ENCODE measurements around the gene PPP1R16B.
A peak's percentile ranks its signal among the peaks of the same experiment; 100 is the strongest.

PPP1R16B gene

GRCh38 chr20:38880952-38881735 is 75.6 kb downstream of the PPP1R16B start:
- DNase-seq, result no peak

DNA sequence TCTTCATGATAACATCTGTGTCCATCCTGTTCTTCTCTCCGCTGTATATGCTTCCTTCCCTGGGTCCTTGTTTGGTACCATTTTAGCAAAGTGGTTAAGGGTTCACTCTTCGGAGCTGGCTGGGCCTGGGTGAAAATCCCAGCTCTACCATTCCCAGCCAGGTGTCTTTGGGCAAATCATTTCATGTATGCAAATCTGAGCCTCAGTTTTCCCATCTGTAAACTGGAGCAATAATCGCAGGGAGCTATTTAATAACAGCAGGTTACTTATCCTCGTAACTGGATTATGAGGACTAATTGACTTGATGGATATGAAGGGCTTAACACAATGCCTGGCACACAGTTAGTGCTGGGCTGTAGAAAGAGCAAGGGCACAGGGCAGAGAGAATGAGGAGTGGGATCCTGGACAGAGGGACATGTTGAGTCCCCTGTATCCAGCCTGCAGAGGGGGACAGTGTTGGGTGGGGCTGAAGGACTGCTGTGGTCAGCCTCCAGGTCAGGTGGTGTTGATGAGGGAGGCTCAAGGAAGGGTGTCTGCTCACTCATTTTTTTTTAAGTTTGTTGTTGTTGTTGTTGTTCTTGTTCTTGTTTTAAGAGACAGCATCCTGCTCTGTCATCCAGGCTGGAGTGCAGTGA is 76.4 kb downstream of the PPP1R16B start:
- DNase-seq, result no peak

DNA sequence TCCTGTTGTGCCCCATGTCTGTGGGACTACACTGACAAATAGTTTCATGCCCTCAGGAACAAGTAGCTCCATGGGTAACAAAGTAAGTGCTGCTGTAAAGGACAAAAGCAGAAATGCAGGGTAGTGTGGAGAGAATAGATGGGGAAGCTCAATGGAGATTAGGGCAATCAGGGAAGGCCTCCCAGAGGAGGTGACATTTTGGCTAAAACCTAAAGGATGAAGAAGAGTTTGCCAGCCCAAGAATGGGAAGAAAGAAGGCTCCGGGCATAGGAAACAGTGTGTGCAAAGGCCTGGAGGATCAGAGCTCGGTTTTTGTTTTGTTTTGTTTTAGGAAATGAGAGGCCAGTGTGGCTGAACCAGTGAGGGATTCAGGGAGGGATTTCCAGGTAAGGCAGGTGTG is 77.1 kb downstream of the PPP1R16B start:
- no peak for DNase-seq

DNA sequence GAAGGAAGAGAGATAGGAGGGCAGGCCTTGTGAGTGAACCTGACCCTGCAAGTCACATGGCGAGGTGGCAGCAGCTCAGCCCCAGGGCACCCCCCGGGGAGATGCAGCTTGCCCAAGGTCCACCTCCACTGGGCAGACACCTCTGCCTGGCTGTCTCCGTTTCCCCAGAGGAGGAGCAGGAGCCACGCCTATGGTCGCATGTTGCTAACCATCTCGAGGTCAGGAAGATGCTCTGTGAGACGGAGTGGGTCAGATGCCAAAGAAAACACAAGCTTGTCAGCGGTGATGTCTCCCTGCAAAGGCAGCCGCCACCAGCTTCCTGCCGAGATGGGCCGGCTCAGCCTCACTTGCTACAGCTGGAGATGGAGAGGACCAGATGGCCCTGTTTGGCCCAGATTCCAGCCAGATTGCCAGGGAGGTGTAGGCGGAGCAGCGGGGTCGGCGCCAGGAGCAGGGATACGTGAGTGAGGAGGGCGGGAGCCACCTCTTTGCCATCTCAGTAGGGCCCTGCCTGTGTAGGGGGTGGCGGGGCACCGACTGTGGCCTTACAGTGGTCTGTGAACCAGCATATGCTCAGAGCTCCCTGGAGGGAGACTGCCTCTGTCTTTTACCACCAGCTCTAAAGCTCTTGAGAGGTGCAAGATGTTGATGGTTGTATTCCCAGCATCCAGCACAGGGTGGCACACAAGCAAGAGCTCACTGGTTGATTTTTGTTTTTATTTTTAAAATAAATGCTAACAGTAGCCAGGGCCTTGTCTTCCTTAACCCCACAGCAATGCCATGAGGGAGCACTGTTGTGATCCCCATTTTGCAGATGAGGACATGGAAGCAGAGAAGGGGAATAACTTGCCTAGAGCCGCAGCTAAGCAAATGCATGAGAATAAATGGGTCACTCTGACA is 77.8 kb downstream of the PPP1R16B start:
- DNase-seq, result no peak

DNA sequence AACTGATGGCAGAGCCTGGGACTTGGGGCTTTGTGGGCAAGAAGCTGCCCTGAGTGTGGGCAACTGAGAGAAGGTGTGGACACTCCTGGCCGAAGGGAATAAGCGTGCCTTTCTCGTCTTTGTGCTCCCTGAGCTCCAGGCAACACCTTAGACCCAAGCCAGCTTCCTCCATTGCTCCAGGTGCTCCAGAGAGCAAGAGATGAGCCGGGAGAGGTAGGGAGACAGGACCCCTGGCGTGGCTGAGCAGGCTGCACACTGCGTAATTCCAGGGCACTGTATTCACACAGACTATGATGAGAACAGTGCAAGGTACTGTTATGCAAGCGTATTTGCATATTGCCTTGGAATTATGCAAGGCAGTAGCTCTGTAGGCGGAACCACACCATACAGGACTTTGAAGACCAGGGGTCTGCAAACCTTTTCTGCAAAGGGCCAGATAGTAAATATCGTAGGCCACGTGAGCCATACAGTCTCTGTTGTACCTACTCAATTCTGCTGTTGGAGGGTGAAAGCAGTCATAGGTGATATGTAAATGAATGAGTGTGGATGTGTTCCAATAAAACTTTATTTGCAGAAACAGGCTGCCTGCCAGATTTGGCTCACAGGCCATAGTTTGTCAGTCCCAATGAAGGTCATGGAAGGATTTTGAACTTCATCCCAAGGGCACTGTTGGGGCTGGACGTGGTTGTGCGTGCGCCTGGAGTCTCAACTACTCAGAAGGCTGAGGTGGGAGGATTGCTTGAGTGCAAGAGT is 78.7 kb downstream of the PPP1R16B start:
- DNase-seq, result peak; percentile 62 to 71

DNA sequence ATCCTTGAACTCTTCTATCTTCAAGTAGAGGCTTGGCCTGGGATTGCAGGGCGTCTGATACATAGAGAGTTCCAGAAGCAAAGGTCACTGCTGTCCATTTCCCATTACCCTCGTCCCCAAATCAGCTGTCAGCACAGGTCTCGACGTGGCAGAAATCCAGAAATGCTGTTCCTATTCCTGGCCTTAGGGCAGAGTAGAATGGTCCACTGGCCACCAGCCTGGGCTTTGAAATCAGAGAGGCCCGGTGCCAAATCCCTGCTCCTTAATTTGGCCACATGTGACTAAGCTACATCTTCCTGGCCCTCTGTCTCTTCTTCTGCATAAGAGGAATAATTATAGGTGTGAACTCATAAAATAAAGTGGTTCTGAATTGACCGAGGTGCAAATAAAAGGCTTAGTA is 79.9 kb downstream of the PPP1R16B start:
- no peak for DNase-seq

DNA sequence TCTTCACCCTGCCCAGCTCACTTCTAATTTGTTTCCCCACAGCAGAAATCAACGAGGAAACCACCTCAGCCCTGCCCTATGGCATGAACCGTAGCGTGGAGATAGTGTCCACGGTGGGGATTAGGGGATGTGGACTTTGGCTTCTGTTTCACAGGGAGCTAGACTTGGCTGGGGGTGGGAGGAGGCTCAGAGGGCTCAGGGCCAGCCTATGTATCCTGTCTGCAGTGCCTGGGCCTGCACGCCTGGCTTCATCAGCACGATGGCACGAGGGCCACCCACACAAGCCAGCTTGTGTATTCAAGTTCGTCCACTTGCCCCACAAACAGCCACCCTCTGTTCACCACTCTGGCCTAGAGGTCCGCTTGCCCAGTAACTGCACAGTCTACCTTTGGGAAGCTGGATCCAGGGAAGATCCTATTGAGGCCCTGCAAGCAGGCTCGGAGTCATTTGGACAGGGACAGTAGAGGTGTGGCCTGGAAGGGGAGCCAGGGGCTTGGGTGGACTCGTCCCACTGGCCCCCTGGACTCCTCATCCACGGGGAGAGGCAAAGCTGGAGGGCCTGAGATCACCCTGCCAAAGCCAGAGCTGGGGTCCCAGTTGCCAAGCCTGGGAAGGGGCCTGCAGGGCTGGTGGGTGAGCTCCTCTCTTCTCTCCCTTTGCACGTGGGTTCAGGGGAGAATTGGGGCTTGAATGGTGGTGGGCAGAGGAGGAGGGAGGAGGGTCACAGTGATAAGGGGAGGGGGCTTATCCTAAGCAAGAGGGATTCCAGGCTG is 82.7 kb downstream of the PPP1R16B start:
- DNase-seq, result no peak

- DNase-seq, result no peak
Measured at GRCh38 chr20:38889050-38889449, 83.6 kb downstream of the PPP1R16B start.

DNA sequence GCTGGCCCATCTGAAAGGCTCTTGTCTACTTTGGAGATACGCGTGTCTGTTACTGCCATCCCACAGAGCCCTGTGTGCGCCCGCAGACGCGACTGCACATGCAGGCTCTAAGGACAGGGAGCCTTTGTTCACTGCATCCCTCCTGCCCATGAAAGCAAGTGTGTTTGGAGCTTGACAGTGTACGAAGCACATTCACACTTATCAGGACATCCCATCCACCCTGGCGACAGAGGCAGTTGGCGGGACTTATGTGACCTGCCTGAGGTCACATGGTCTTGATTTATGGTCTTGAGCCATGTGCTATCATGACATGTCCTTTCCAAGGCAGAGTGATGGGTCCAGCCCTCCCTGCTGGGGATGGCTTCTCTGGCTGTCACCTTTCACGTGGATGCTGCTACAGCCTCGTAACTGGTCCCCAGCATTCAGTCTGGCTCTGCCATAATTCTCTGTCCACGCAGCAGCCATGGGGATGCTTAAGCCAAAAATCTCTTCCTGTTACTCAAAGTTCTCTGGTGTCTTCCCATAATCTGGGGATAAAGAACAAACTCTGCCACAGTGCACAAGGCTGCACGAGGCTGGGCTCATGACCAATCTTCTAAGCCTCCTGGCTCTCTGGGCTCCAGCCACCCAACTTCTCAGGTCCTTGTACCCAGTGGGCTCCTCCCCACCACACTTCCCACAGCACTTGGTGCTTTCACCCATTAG is 84.4 kb downstream of the PPP1R16B start:
- DNase-seq, result no peak

DNA sequence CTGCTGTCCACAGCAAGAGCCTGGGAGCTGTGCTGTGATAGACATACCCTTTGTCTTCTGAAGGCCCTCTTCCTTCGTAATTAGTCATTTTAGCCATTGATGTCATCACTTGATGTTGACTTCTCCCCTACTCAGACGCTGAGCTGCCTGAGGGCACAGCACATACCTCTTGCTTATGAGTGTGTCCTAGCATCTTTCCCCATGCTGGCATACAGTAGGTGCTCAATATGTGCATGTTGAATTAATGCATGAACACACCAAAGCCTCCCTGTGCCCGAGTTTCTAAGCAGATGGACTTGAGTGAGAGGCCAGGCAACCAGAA is 85.0 kb downstream of the PPP1R16B start:
- DNase-seq, result no peak

DNA sequence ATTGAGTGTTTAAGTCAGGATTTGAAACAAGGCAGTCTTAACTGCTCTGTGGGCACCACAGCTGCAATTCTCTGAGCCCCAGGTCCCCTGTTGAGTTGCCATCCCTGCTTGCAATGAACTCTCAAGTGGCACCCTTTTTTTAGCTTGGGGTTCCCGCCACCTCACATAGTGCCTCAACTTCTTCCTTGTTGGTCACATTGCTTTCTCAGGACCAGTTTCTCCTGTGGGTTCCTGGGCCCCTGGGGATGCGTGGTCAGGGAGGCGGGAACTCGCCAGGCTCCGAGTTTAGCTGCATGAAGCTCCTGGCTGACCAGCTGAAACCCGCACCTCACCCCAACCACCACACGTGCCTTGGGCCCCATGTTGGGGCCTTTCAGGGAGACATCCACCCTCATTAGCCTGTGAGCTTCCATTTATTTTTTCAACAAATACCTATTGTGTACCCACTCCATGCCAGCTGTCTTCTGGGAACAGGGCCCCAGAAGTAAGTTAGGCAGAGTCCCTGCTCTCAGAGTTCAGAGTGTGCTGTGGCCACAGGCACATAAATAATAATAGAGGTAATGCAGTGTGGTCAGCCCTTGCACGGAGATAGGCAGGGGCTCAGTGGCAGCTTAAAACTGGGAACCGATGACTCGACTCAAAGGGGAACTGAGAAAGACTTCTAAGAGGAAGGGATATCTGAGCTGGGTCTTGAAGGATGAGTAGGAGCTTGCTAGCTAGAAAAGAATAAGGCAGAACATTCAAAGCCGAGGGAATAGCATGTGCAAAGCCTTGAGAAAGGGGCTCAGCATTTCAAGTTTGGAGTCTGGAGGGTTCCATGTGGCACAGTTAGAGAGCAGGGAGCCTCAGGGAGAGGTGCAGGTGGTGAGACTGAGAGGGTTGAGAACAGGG is 86.8 kb downstream of the PPP1R16B start:
- DNase-seq, result peak in 1 of 2 donors; percentile 15

- no peak for DNase-seq
Measured at GRCh38 chr20:38893056-38893564, 87.6 kb downstream of the PPP1R16B start.

DNA sequence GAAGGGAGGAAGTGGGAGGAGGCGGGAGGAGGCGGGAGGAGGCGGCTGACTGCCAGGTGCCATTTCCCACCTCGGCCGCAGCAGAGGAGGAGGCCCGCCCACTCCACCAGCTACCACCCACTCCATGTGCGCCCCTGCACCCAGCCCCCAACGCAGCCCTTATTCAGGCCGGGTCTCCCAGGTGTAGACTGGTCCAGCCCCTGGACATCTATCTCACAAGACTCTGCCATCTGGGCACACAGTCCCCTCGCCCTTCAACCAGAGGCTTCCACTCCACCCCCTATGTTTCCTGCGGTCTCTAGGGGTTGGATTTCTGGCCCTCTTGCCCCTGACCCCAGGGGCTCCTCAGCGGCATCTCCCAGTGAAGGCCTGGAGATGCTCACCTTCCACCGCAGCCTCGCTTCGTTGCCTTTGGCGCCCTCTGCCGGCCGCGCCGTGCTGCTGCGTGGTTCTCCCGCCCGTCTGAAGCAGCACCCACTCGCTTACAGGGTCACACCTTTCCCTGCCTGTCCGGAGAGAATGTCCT is 88.1 kb downstream of the PPP1R16B start:
- peak; percentile 41 to 53 for DNase-seq

DNA sequence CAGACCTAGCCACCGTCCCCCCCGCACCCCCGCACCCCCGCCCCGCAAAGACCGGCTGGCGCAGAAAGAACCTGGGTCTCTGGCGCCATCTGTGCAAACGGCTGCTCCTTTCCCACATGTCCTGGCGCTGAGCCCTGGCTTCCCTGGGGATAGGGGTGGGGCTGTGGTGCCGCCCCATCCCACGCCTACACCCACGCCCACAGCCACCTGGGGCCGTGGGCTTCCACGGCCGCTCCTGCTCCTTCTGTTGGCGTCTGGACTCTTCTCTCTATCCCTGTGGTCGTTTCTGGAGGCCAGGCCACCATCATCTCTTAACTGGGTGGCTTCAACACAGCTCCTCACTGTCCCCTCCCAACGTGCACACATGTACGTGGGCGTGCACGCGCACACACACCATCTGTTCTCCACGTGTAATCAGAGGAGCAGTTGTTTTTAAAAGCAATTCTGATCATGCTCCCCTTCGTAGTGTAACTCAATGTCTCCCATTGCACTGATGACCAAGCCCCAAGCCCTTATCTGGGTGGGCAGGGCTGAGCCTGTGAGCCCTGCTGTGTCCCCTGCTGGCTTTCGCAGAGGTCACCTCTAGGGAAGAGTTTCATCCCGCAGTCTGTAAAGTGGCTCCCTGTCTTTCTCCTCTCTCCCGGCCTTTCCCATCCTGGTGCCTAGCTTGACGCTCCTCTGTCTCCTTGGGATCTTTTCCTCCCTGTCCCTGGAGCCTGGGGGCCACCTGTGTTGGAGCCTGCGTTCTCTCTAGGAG is 88.8 kb downstream of the PPP1R16B start:
- DNase-seq, result no peak

GRCh38 chr20:38895098-38895949 is 89.8 kb downstream of the PPP1R16B start:
- no peak for DNase-seq

DNA sequence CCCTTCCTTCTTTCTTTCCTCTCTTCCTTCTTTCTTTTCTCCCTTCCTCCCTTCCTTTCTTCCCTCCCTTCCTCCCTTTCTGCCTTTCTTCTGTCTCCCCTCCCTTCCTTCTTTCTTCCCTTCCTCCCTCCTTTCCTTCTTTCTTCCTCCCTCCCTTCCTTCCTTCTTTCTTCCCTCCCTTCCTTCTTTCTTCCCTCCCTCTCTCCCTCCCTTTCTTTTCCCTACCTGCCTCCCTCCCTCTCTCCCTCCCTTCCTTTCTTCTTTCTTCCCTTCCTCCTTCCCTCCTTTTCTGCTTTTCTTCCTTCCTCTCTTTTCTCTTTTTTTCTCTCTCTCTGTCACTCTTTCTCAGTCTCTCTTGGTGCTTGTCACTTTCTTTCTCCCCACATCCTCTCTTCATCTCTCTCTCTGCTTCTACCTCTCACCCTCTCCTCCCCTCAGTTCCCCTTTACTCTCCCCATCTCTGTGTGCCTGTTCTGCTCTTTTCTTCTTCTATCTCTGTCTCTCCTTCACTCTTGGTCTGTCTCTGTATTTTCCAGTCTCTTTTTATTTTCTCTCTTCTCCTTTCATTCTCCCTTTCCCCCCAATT is 90.6 kb downstream of the PPP1R16B start:
- DNase-seq, result no peak

DNA sequence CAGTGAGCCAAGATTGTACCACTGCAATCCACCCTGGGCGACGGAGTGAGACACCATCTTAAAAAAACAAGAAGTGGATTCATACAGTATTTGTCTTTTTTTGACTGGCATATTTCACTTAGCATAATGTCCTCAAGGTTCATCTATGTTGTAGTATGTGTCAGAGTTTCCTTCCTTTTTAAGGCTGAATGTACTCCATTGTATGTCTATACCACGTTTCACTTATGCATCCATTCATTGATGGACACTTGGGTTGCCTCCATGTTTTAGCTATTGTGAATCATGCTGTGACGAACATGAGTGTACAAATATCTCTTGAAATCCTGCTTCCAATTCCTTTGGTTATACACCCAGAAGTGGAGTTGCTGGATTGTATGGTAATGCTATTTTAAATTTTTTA is 91.8 kb downstream of the PPP1R16B start:
- no peak for DNase-seq

- DNase-seq, result no peak
Measured at GRCh38 chr20:38900606-38901005, 95.1 kb downstream of the PPP1R16B start.

Data from inflammatory macrophage (primary cell).